ENCODE data around the gene GPR15.

GPR15 gene

GRCh38 chr3:98529856-98530459 is 1.8 kb upstream of the GPR15 start:
- Histone ChIP-seq H3K36me3 (replicated peaks in 1 of 2; ENCODE audit: control insufficient read depth in 2 of 2, insufficient read depth in 2 of 2, low read length in 2 of 2) (no peaks in the 10 kb centered on the region), H3K4me3 (ENCODE audit: low read length in 2 of 2) (no peak overlapping the region), H3K9ac (ENCODE audit: low read depth, low read length, poor library complexity) (no peak overlapping the region), H3K18ac (ENCODE audit: low read length) (no peak overlapping the region), H2AK5ac (ENCODE audit: low read depth, low read length) (no peak overlapping the region), H3K79me1 (ENCODE audit: low read depth, low read length) (no peaks in the 10 kb centered on the region), H2BK5ac (ENCODE audit: low read length) (no peak overlapping the region), H3K27me3 (ENCODE audit: control insufficient read depth in 3 of 3, insufficient read depth in 3 of 3, low read depth in 1 of 3, low read length in 3 of 3) (peaks cover 0 to 7% (median 7%) of the 10 kb centered on the region in 3 experiments), H3K9me3 (replicated peaks in 1 of 2; ENCODE audit: control insufficient read depth in 2 of 2, insufficient read depth in 1 of 2, low read depth in 1 of 2, low read length in 2 of 2) (no peaks in the 10 kb centered on the region), H2BK12ac (ENCODE audit: low read length) (no peak overlapping the region), H3K14ac (ENCODE audit: low read length) (no peak overlapping the region), H2BK120ac (ENCODE audit: low read depth, low read length) (no peak overlapping the region), H2AFZ (ENCODE audit: low read length) (no peak overlapping the region), H3K23ac (ENCODE audit: low read depth, low read length, poor library complexity) (no peak overlapping the region), H2BK15ac (ENCODE audit: low read length) (no peak overlapping the region), H3K4me2 (ENCODE audit: insufficient read depth, low read length, poor library complexity, severe bottlenecking) (no peak overlapping the region), H4K8ac (ENCODE audit: low read depth, low read length) (no peak overlapping the region), H3K4ac (ENCODE audit: low read length) (no peak overlapping the region), H4K91ac (ENCODE audit: low read depth, low read length, poor library complexity) (no peak overlapping the region), H3K4me1 (ENCODE audit: control insufficient read depth in 2 of 2, insufficient read depth in 1 of 2, low read depth in 1 of 2, low read length in 2 of 2) (peaks cover 3 to 8% of the 10 kb centered on the region in 2 donors), H3K27ac (replicated peaks; ENCODE audit: low read length) (no peak overlapping the region)
- no CpG with 5 or more reads among the region's 8 CpGs for WGBS, 2 donors (ENCODE audit: extremely low coverage in 2 of 2, insufficient read length in 2 of 2, insufficient replicate concordance in 1 of 2)
- DNase-seq (ENCODE audit: low spot score): no peak

- Histone ChIP-seq H3K27ac (replicated peaks; ENCODE audit: low read length) (no peak overlapping the region), H4K91ac (ENCODE audit: low read depth, low read length, poor library complexity) (no peak overlapping the region), H3K14ac (ENCODE audit: low read length) (no peak overlapping the region), H3K79me1 (ENCODE audit: low read depth, low read length) (no peaks in the 10 kb centered on the region), H2BK120ac (ENCODE audit: low read depth, low read length) (no peak overlapping the region), H2AFZ (ENCODE audit: low read length) (no peak overlapping the region), H3K18ac (ENCODE audit: low read length) (no peak overlapping the region), H3K27me3 (ENCODE audit: control insufficient read depth in 3 of 3, insufficient read depth in 3 of 3, low read depth in 1 of 3, low read length in 3 of 3) (peaks cover 0 to 7% (median 4%) of the 10 kb centered on the region in 3 experiments), H3K36me3 (replicated peaks in 1 of 2; ENCODE audit: control insufficient read depth in 2 of 2, insufficient read depth in 2 of 2, low read length in 2 of 2) (no peaks in the 10 kb centered on the region), H2BK15ac (ENCODE audit: low read length) (no peak overlapping the region), H3K23ac (ENCODE audit: low read depth, low read length, poor library complexity) (no peak overlapping the region), H3K9ac (ENCODE audit: low read depth, low read length, poor library complexity) (no peak overlapping the region), H2AK5ac (ENCODE audit: low read depth, low read length) (no peak overlapping the region), H3K4me3 (ENCODE audit: low read length in 2 of 2) (no peak overlapping the region), H3K9me3 (replicated peaks in 1 of 2; ENCODE audit: control insufficient read depth in 2 of 2, insufficient read depth in 1 of 2, low read depth in 1 of 2, low read length in 2 of 2) (no peaks in the 10 kb centered on the region), H3K4me1 (ENCODE audit: control insufficient read depth in 2 of 2, insufficient read depth in 1 of 2, low read depth in 1 of 2, low read length in 2 of 2) (peaks cover 3 to 8% of the 10 kb centered on the region in 2 donors), H2BK5ac (ENCODE audit: low read length) (no peak overlapping the region), H4K8ac (ENCODE audit: low read depth, low read length) (no peak overlapping the region), H3K4me2 (ENCODE audit: insufficient read depth, low read length, poor library complexity, severe bottlenecking) (no peak overlapping the region), H2BK12ac (ENCODE audit: low read length) (no peak overlapping the region), H3K4ac (ENCODE audit: low read length) (no peak overlapping the region)
- no peak for DNase-seq (ENCODE audit: low spot score)
- WGBS, 2 donors (ENCODE audit: extremely low coverage in 2 of 2, insufficient read length in 2 of 2, insufficient replicate concordance in 1 of 2): no CpG with 5 or more reads among the region's 2 CpGs
These were observed 1.1 kb upstream of the GPR15 start for GRCh38 chr3:98530676-98531075.

GRCh38 chr3:98532275-98532637 is 478 bp downstream of the GPR15 start:
- H3K4me2 ChIP-seq (ENCODE audit: insufficient read depth, low read length, poor library complexity, severe bottlenecking): no peak overlapping the region
- no peak overlapping the region for H2BK12ac ChIP-seq (ENCODE audit: low read length)
- H4K91ac ChIP-seq (ENCODE audit: low read depth, low read length, poor library complexity): no peak overlapping the region
- no peak overlapping the region for H2BK15ac ChIP-seq (ENCODE audit: low read length)
- H3K36me3 ChIP-seq (replicated peaks in 1 of 2; ENCODE audit: control insufficient read depth in 2 of 2, insufficient read depth in 2 of 2, low read length in 2 of 2): no peaks in the 10 kb centered on the region
- no peak overlapping the region for H2AFZ ChIP-seq (ENCODE audit: low read length)
- H3K4me1 ChIP-seq (ENCODE audit: control insufficient read depth in 2 of 2, insufficient read depth in 1 of 2, low read depth in 1 of 2, low read length in 2 of 2): peaks cover 3 to 8% of the 10 kb centered on the region in 2 donors
- no peak overlapping the region for H3K14ac ChIP-seq (ENCODE audit: low read length)
- no peak overlapping the region for H3K18ac ChIP-seq (ENCODE audit: low read length)
- no peaks in the 10 kb centered on the region for H3K79me1 ChIP-seq (ENCODE audit: low read depth, low read length)
- no peak overlapping the region for H3K4ac ChIP-seq (ENCODE audit: low read length)
- peaks cover 0 to 7% (median 4%) of the 10 kb centered on the region in 3 experiments for H3K27me3 ChIP-seq (ENCODE audit: control insufficient read depth in 3 of 3, insufficient read depth in 3 of 3, low read depth in 1 of 3, low read length in 3 of 3)
- no peak overlapping the region for H2BK5ac ChIP-seq (ENCODE audit: low read length)
- no peak for DNase-seq (ENCODE audit: low spot score)
- H3K9ac ChIP-seq (ENCODE audit: low read depth, low read length, poor library complexity): no peak overlapping the region
- no CpG with 5 or more reads among the region's 5 CpGs for WGBS, 2 donors (ENCODE audit: extremely low coverage in 2 of 2, insufficient read length in 2 of 2, insufficient replicate concordance in 1 of 2)
- H3K23ac ChIP-seq (ENCODE audit: low read depth, low read length, poor library complexity): no peak overlapping the region
- no peaks in the 10 kb centered on the region for H3K9me3 ChIP-seq (replicated peaks in 1 of 2; ENCODE audit: control insufficient read depth in 2 of 2, insufficient read depth in 1 of 2, low read depth in 1 of 2, low read length in 2 of 2)
- no peak overlapping the region for H2AK5ac ChIP-seq (ENCODE audit: low read depth, low read length)
- no peak overlapping the region for H3K4me3 ChIP-seq (ENCODE audit: low read length in 2 of 2)
- H3K27ac ChIP-seq (replicated peaks; ENCODE audit: low read length): no peak overlapping the region
- no peak overlapping the region for H4K8ac ChIP-seq (ENCODE audit: low read depth, low read length)
- no peak overlapping the region for H2BK120ac ChIP-seq (ENCODE audit: low read depth, low read length)

- Histone ChIP-seq H3K4me3 (ENCODE audit: low read length in 2 of 2) (no peak overlapping the region), H3K9ac (ENCODE audit: low read depth, low read length, poor library complexity) (no peak overlapping the region), H3K4me2 (ENCODE audit: insufficient read depth, low read length, poor library complexity, severe bottlenecking) (no peak overlapping the region), H4K8ac (ENCODE audit: low read depth, low read length) (no peak overlapping the region), H3K27me3 (ENCODE audit: control insufficient read depth in 3 of 3, insufficient read depth in 3 of 3, low read depth in 1 of 3, low read length in 3 of 3) (peaks cover 0 to 7% (median 4%) of the 10 kb centered on the region in 3 experiments), H3K14ac (ENCODE audit: low read length) (no peak overlapping the region), H2AK5ac (ENCODE audit: low read depth, low read length) (no peak overlapping the region), H3K4me1 (ENCODE audit: control insufficient read depth in 2 of 2, insufficient read depth in 1 of 2, low read depth in 1 of 2, low read length in 2 of 2) (peaks cover 3 to 6% of the 10 kb centered on the region in 2 donors), H3K18ac (ENCODE audit: low read length) (no peak overlapping the region), H3K27ac (replicated peaks; ENCODE audit: low read length) (no peak overlapping the region), H3K4ac (ENCODE audit: low read length) (no peak overlapping the region), H4K91ac (ENCODE audit: low read depth, low read length, poor library complexity) (no peak overlapping the region), H2BK15ac (ENCODE audit: low read length) (no peak overlapping the region), H2AFZ (ENCODE audit: low read length) (no peak overlapping the region), H2BK12ac (ENCODE audit: low read length) (no peak overlapping the region), H2BK120ac (ENCODE audit: low read depth, low read length) (no peak overlapping the region), H3K79me1 (ENCODE audit: low read depth, low read length) (no peaks in the 10 kb centered on the region), H3K23ac (ENCODE audit: low read depth, low read length, poor library complexity) (no peak overlapping the region), H3K36me3 (replicated peaks in 1 of 2; ENCODE audit: control insufficient read depth in 2 of 2, insufficient read depth in 2 of 2, low read length in 2 of 2) (no peaks in the 10 kb centered on the region), H3K9me3 (replicated peaks in 1 of 2; ENCODE audit: control insufficient read depth in 2 of 2, insufficient read depth in 1 of 2, low read depth in 1 of 2, low read length in 2 of 2) (no peaks in the 10 kb centered on the region), H2BK5ac (ENCODE audit: low read length) (no peak overlapping the region)
- no CpG with 5 or more reads among the region's 6 CpGs for WGBS, 2 donors (ENCODE audit: extremely low coverage in 2 of 2, insufficient read length in 2 of 2, insufficient replicate concordance in 1 of 2)
- no peak for DNase-seq (ENCODE audit: low spot score)
These were observed 1.2 kb downstream of the GPR15 start for GRCh38 chr3:98532709-98533571.

Measured in neuronal stem cell (in vitro differentiated cells).